ENCODE data around the gene CEPT1.

DNA sequence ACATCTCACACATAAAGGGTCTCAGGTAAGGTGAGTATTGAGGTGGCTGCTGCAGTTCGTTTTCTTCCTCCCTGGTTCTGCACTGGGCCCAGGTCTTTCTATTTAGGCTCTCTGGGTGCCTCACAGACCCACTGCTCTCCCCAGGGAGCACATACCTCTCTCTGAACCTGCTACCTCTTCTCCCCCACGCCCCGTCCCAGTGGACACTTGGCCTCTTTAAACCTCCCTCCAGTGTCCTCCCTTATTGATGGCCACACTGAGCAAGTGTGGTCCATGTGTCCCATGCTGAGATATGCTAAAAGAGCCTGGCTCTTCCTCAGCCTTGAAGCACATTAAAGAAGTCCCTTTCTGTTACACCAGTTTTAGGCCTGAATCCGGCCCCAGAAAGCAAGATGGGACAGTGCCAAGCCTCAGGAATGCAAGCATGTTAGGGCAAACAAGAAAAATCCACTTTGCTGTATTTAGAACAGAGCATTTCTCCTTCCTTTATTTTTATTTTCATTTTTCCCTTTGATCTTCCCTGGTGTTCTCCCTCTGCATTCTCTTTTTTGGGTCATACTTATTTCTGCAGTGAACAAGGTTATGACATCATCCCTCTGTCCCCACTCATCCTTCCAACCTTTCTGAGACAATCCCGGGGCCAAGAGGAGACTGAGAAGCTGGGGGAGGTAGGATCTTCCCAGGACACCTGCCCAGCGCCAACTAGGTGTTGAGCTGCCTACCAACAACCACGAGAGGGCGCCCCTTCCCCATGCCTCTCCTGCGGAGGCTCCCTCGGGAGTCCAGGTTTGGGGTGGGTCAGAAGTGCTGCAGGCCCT, 82.5 kb downstream of the CEPT1 start:
- TF ChIP-seq, protein P1, sequence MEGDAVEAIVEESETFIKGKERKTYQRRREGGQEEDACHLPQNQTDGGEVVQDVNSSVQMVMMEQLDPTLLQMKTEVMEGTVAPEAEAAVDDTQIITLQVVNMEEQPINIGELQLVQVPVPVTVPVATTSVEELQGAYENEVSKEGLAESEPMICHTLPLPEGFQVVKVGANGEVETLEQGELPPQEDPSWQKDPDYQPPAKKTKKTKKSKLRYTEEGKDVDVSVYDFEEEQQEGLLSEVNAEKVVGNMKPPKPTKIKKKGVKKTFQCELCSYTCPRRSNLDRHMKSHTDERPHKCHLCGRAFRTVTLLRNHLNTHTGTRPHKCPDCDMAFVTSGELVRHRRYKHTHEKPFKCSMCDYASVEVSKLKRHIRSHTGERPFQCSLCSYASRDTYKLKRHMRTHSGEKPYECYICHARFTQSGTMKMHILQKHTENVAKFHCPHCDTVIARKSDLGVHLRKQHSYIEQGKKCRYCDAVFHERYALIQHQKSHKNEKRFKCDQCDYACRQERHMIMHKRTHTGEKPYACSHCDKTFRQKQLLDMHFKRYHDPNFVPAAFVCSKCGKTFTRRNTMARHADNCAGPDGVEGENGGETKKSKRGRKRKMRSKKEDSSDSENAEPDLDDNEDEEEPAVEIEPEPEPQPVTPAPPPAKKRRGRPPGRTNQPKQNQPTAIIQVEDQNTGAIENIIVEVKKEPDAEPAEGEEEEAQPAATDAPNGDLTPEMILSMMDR (IDR thresholded peaks at IDR 0.05; ENCODE audit: poor library complexity, severe bottlenecking) = peak; percentile 72
- TF ChIP-seq, protein P2, sequence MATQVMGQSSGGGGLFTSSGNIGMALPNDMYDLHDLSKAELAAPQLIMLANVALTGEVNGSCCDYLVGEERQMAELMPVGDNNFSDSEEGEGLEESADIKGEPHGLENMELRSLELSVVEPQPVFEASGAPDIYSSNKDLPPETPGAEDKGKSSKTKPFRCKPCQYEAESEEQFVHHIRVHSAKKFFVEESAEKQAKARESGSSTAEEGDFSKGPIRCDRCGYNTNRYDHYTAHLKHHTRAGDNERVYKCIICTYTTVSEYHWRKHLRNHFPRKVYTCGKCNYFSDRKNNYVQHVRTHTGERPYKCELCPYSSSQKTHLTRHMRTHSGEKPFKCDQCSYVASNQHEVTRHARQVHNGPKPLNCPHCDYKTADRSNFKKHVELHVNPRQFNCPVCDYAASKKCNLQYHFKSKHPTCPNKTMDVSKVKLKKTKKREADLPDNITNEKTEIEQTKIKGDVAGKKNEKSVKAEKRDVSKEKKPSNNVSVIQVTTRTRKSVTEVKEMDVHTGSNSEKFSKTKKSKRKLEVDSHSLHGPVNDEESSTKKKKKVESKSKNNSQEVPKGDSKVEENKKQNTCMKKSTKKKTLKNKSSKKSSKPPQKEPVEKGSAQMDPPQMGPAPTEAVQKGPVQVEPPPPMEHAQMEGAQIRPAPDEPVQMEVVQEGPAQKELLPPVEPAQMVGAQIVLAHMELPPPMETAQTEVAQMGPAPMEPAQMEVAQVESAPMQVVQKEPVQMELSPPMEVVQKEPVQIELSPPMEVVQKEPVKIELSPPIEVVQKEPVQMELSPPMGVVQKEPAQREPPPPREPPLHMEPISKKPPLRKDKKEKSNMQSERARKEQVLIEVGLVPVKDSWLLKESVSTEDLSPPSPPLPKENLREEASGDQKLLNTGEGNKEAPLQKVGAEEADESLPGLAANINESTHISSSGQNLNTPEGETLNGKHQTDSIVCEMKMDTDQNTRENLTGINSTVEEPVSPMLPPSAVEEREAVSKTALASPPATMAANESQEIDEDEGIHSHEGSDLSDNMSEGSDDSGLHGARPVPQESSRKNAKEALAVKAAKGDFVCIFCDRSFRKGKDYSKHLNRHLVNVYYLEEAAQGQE (IDR thresholded peaks at IDR 0.05; ENCODE audit: borderline replicate concordance) = no peak
- TF ChIP-seq EZH2 (IDR thresholded peaks at IDR 0.05; ENCODE audit: borderline replicate concordance, insufficient read depth, low read length, poor library complexity, severe bottlenecking) (no peak), POLR2AphosphoS5 (IDR thresholded peaks at IDR 0.05) (no peak), EP300 (conservative IDR thresholded peaks at IDR 0.05; ENCODE audit: poor library complexity, severe bottlenecking) (no peak), SMC3 (conservative IDR thresholded peaks at IDR 0.05; ENCODE audit: poor library complexity) (peak; percentile 75)
